ENCODE data around the gene CLIP4. TPM values are rescaled to one million over a fixed set of nuclear protein-coding genes. Genes with fewer than 3 reads are reported as not detected.
A peak's percentile ranks its signal among the peaks of the same experiment; 100 is the strongest.

CLIP4 gene
- total RNA-seq, 1 donor from 2014 or later: 23.6 TPM

DNA sequence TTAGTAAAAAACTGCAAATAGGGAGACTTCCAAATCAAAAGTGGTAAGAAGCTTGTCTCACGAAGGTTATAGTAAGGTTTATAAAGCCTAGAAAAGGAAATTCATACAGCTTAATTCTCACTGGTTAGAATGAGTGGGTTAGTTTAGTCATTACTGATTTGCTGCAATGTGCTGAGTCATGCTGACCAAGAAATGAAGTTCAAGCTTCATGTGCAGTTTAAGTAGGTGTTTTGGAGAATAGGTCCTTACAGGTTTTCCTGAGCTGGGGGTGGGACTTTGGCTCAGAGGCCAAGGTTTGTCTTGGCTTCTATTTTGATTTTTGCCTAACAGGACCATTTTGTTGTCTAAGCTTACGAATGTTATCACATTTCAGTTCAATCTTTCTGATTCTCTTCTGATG, 15.1 kb downstream of the CLIP4 start:
- H3K27me3 Mint-ChIP-seq: no peaks in the 10 kb centered on the region
- H3K4me1 Mint-ChIP-seq: peaks cover 22% of the 10 kb centered on the region
- peaks cover 5% of the 10 kb centered on the region for H3K9me3 Mint-ChIP-seq
- H3K27ac Mint-ChIP-seq: peak overlapping the region; percentile 69
- intact Hi-C loops (cut with micrococcal nuclease): loop anchor here (1.0 kb wide), 1 partner anchor 14 kb away; no protein-coding TSS in a partner anchor
- DNase-seq: peak; percentile 67
- H3K36me3 Mint-ChIP-seq (ENCODE audit: low read depth): peaks cover 49% of the 10 kb centered on the region
- peak overlapping the region; percentile 49 for H3K4me3 Mint-ChIP-seq

DNA sequence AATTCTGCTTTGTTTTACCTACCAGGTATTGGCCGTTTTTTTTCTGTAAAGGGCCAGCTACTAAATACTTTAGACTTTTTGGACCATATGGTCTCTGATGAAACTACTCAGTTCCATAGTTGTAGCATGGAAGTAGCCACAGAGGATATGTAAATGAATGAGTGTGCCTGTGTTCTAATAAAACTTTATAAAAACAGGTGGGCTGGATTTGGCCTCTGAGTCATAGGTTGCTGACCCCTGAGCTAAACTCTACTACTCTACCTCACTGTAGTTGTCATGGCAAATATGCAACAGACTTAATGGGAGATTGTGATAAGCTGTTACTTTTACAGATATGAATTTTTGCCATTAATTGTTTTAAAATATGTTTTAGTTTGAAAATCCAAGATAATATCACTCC, 19.7 kb downstream of the CLIP4 start:
- Mint-ChIP-seq H3K27ac (no peak overlapping the region), H3K4me1 (peaks cover 24% of the 10 kb centered on the region), H3K36me3 (ENCODE audit: low read depth) (peaks cover 70% of the 10 kb centered on the region), H3K4me3 (no peak overlapping the region), H3K27me3 (no peaks in the 10 kb centered on the region), H3K9me3 (peaks cover 21% of the 10 kb centered on the region)
- DNase-seq: no peak
- intact Hi-C loops (cut with micrococcal nuclease): no loop called here

DNA sequence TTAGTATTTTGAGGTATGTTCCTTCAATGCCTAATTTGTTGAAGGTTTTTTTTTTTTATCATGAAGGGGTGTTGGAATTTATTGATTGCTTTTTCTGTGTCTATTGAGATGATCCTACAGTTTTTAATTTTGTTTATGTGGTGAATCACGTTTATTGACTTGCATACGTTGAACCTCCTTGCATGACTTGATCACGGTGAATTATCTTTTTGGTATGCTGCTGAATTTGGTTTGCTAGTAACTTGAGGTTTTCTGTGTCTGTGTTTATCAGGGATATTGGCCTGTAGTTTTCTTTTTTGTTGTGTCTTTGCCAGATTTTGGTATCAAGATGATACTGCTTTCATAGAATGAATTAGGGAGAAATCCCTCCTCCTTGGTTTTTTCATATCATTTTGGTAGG, 23.9 kb downstream of the CLIP4 start:
- DNase-seq: no peak
- Mint-ChIP-seq H3K9me3 (peaks cover 21% of the 10 kb centered on the region), H3K4me1 (peaks cover 24% of the 10 kb centered on the region), H3K36me3 (ENCODE audit: low read depth) (peaks cover 71% of the 10 kb centered on the region), H3K27ac (no peak overlapping the region), H3K27me3 (no peaks in the 10 kb centered on the region), H3K4me3 (no peak overlapping the region)
- intact Hi-C loops (cut with micrococcal nuclease): no loop called here

DNA sequence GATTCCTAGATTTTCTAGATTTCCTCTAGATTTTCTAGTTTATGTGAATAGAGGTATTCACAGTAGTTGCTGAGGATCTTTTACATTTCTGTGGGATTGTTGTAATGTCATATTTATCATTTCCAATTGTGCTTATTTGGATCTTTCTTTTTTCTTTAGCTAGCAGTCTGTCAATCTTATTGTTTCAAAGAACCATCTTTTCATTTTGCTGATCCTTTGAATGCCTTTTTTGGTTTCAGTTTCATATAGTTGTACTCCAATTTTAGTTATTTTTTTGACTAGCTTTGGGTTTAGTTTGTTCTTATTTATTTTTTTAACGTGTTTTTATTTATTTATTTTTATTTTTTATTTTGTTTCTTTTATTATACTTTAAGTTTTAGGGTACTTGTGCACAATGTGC, 24.5 kb downstream of the CLIP4 start:
- intact Hi-C loops (cut with micrococcal nuclease): no loop called here
- Mint-ChIP-seq H3K4me1 (peaks cover 22% of the 10 kb centered on the region), H3K27me3 (no peaks in the 10 kb centered on the region), H3K27ac (no peak overlapping the region), H3K4me3 (peak overlapping the region; percentile 13), H3K9me3 (peaks cover 21% of the 10 kb centered on the region), H3K36me3 (ENCODE audit: low read depth) (peaks cover 67% of the 10 kb centered on the region)
- no peak for DNase-seq

DNA sequence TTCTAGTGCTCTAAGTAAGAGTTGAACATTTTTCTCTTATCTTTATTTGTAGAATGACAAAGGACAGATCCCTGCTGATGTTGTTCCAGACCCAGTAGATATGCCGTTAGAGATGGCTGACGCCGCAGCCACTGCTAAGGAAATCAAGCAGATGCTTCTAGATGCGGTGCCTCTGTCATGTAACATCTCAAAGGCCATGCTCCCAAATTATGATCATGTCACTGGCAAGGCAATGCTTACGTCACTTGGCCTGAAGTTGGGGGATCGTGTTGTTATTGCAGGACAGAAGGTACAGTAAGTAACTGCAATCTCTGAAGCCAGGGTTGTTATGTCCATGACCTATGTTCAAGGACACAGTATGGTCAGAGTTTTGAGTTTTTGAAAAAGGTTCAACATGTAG, 28.4 kb downstream of the CLIP4 start:
- no peak for DNase-seq
- Mint-ChIP-seq H3K9me3 (peaks cover 11% of the 10 kb centered on the region), H3K4me1 (peaks cover 21% of the 10 kb centered on the region), H3K27me3 (no peaks in the 10 kb centered on the region), H3K36me3 (ENCODE audit: low read depth) (peaks cover 57% of the 10 kb centered on the region), H3K4me3 (no peak overlapping the region), H3K27ac (no peak overlapping the region)
- intact Hi-C loops (cut with micrococcal nuclease): no loop called here

DNA sequence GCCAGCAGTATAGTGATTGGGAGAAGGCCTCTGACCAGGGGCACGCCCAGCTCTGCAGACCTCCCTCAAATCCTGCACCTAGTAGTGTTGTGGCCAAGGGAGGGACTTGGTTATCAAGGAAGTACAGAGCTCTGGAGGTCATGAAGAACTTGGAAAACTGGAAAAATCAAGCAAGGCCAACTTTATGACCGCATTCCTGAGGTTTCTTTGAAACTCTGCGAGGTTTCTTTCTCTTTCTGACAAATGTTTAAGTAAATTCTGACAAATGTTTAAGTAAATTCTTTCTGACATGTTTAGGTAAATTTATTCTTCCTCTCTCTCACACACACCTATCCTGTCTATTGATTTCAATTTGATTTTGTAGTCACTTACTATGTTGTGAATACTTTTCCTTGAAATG, 31.0 kb downstream of the CLIP4 start:
- H3K4me3 Mint-ChIP-seq: no peak overlapping the region
- peaks cover 4% of the 10 kb centered on the region for H3K4me1 Mint-ChIP-seq
- H3K27me3 Mint-ChIP-seq: no peaks in the 10 kb centered on the region
- no peaks in the 10 kb centered on the region for H3K9me3 Mint-ChIP-seq
- intact Hi-C loops (cut with micrococcal nuclease): no loop called here
- peaks cover 39% of the 10 kb centered on the region for H3K36me3 Mint-ChIP-seq (ENCODE audit: low read depth)
- no peak overlapping the region for H3K27ac Mint-ChIP-seq
- DNase-seq: no peak

DNA sequence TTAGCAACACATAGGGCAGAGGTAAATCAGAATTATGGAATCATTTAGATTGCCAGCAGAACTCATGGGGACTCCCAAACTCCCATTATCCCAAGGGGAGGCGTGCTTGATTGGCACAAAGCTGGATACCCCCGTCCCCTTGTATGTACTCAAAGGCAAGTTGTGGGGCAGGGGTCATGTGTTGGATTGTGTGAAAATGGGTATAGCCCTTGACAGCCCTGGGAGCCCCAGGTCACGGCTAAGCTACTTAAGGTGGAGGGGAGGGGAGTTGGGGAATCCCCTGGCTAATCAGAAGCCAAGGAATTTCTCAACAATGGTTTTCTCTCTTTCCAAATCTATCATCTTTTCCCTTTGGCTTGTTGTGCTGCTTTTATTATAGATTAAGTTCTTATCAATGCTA, 32.7 kb downstream of the CLIP4 start:
- no peak for DNase-seq
- Mint-ChIP-seq H3K27me3 (no peaks in the 10 kb centered on the region), H3K27ac (no peak overlapping the region), H3K9me3 (no peaks in the 10 kb centered on the region), H3K36me3 (ENCODE audit: low read depth) (peaks cover 40% of the 10 kb centered on the region), H3K4me1 (peaks cover 2% of the 10 kb centered on the region), H3K4me3 (no peak overlapping the region)
- intact Hi-C loops (cut with micrococcal nuclease): no loop called here

DNA sequence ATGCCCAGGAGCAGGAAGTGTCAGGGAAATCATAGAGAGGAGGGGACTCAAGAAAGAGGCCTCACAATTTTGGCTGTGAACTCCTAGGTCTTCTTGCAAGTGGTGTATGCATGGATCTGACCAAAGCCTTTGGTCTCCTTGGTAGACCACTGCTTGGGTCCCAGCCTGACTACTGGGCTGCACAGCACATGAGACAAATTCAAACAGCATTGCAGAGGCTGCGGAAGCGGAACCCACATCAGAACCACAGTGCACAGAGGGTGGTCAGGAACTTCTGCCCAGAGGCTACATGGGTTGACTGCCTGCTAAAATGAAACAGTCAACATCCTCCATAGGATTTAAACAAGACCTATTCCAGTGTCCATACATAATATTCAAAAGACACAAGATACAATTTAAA, 39.4 kb downstream of the CLIP4 start:
- intact Hi-C loops (cut with micrococcal nuclease): no loop called here
- no peak for DNase-seq

DNA sequence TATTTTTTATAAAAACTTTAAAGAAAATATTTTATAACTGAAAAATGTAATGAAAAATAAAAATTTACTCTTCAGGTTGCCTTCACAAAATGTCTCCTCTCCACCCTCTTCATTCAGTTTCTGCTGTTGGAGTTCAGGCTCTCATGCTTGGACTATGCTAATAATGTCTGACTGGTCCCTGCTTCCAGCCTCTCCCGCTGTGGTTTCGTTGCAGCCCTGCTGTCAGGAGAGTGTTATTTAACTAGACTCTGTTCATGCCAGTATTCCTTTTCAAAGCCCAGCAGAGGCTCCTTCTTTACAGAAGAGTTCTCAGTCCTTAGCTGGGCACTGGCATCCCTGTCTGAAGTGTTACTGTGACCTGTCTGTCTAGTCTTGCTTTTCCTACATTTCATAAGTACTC, 40.4 kb downstream of the CLIP4 start:
- Mint-ChIP-seq H3K9me3 (no peaks in the 10 kb centered on the region), H3K36me3 (ENCODE audit: low read depth) (peaks cover 50% of the 10 kb centered on the region), H3K4me1 (no peaks in the 10 kb centered on the region), H3K27ac (no peak overlapping the region), H3K27me3 (no peaks in the 10 kb centered on the region), H3K4me3 (no peak overlapping the region)
- intact Hi-C loops (cut with micrococcal nuclease): no loop called here
- DNase-seq: no peak

More for the DNA sequence above, 39.4 kb downstream of the CLIP4 start:
- Mint-ChIP-seq H3K36me3 (ENCODE audit: low read depth) (peaks cover 47% of the 10 kb centered on the region), H3K27ac (no peak overlapping the region), H3K27me3 (no peaks in the 10 kb centered on the region), H3K4me3 (no peak overlapping the region), H3K4me1 (no peaks in the 10 kb centered on the region), H3K9me3 (no peaks in the 10 kb centered on the region)

DNA sequence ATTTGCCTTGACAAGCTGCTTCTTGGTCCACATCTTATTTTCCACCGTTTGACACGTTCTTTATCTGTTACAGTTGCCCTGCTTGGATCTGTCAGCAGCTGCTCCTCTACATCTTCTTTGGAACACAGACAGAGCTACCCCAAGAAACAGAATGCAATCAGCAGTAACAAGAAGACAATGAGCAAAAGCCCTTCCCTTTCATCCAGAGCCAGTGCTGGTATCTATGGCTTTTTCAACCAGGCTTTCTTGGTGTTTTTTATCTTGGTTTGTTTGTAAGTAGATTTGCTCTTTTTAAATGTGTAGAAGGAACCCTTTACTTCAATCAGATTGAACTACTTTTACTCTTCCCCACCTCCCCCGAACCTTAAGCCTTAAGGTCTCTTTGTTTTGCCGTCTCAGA, 41.9 kb downstream of the CLIP4 start:
- no peak for DNase-seq
- H3K27me3 Mint-ChIP-seq: no peaks in the 10 kb centered on the region
- peaks cover 54% of the 10 kb centered on the region for H3K36me3 Mint-ChIP-seq (ENCODE audit: low read depth)
- intact Hi-C loops (cut with micrococcal nuclease): no loop called here
- H3K27ac Mint-ChIP-seq: no peak overlapping the region
- H3K4me3 Mint-ChIP-seq: no peak overlapping the region
- H3K9me3 Mint-ChIP-seq: no peaks in the 10 kb centered on the region
- H3K4me1 Mint-ChIP-seq: no peaks in the 10 kb centered on the region

DNA sequence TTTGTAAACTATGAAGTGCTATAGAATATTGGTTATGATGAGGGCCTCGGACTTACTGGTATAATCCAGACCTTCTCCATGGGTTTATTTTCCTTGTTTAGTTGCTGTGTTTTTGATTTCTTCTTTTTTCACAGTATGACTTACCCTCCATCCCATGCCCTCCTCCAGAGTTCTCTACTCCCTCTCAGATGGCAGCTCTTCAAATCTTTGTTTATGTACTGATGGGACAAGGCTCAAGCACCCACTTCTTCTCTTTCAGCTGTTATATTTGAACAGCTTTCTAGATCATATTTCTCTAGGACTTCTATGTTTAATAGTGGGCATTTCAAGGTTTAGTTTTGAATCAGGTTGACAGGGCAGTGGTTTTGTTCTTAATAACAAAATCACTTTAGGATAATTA, 43.9 kb downstream of the CLIP4 start:
- no peak for DNase-seq
- Mint-ChIP-seq H3K36me3 (ENCODE audit: low read depth) (peaks cover 41% of the 10 kb centered on the region), H3K4me1 (no peaks in the 10 kb centered on the region), H3K4me3 (no peak overlapping the region), H3K9me3 (no peaks in the 10 kb centered on the region), H3K27me3 (no peaks in the 10 kb centered on the region), H3K27ac (no peak overlapping the region)
- intact Hi-C loops (cut with micrococcal nuclease): no loop called here

DNA sequence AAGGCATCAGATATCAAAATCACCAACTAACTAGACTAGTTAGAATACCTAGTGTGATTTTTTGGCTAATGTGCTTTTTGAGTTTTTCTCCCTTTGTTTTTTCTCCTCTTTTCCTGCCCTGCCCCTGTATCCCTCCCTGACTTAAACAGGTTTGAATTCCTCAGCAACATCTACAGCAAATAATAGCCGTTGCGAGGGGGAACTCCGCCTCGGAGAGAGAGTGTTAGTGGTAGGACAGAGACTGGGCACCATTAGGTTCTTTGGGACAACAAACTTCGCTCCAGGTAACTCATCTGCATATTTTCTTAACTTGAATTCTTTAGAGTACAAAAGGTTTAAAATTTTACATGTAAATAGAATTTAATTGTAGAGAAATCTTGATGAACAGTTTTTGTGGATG, 45.0 kb downstream of the CLIP4 start:
- intact Hi-C loops (cut with micrococcal nuclease): no loop called here
- Mint-ChIP-seq H3K4me1 (no peaks in the 10 kb centered on the region), H3K36me3 (ENCODE audit: low read depth) (peaks cover 33% of the 10 kb centered on the region), H3K4me3 (no peak overlapping the region), H3K9me3 (no peaks in the 10 kb centered on the region), H3K27me3 (no peaks in the 10 kb centered on the region), H3K27ac (no peak overlapping the region)
- no peak for DNase-seq

DNA sequence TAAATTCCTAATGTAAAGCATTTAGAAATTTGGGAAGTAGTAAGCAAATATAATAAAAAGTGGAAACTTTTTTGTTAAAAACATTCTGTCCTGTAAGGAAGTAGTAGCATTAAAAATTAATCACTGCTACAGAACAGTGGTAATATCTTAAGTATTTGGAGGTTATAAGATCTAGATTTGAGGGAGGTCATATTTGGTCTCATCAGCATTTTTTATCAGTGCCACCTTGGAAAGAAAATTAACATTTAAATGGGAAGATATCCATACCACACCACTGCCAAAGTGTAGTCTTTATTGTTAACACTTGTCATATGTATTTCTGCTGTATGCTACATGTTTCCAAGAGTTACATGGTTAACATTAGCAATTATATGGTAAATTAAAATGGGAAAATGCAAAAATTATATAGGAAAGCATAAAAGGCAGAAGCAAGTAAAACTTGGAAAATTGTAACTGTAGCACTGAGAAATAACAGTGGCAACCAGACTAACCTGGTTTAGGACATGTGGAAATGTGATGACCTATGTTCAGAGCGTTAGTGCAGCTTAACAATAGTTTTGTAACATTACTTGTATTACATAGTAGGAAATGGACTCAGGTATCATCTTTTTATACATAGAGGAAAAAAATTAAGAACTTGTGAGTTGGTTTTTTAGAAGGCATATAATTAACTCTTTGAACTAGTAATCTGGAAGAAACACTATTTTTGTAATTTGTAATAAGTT, 47.2 kb downstream of the CLIP4 start:
- DNase-seq: no peak
- H3K4me1 Mint-ChIP-seq: no peaks in the 10 kb centered on the region
- H3K36me3 Mint-ChIP-seq (ENCODE audit: low read depth): peaks cover 36% of the 10 kb centered on the region
- intact Hi-C loops (cut with micrococcal nuclease): no loop called here
- H3K4me3 Mint-ChIP-seq: no peak overlapping the region
- no peak overlapping the region for H3K27ac Mint-ChIP-seq
- H3K27me3 Mint-ChIP-seq: no peaks in the 10 kb centered on the region
- H3K9me3 Mint-ChIP-seq: no peaks in the 10 kb centered on the region

DNA sequence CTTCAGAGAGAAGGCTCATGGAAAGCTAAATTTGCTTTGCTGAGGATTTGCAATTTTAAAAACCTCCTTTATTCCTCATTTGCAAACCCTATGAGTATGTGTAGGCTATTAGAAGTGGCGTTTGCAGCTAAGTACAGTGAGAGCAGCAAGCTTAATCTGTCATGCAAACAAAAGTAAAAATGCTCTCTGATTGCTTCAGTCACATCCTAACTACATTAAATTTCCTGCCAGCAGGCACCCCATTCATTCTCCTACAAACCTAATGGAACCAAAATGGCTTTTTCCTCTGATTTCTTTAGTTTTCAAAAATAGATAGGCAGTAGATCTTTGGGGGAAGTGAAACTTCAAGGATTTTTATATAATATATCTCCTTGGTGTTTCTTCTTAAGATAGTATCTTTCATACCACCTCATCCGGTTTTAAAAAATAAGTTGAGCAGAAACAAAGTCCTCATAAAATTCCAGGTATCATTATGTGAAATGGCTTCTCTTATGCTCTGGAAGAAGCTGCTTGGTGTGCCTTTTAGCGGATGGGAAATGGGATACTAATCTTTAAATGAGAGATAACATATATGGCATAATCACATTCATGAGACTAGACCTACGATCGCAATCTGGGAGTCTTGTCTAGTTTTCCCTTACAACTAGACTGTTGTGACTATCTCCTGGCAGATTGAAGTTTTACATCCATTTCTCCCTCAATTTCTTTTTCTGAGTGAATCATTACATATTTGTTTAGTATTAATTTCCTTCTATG, 49.1 kb downstream of the CLIP4 start:
- H3K27me3 Mint-ChIP-seq: no peaks in the 10 kb centered on the region
- DNase-seq: no peak
- intact Hi-C loops (cut with micrococcal nuclease): no loop called here
- no peaks in the 10 kb centered on the region for H3K4me1 Mint-ChIP-seq
- no peak overlapping the region for H3K4me3 Mint-ChIP-seq
- peaks cover 34% of the 10 kb centered on the region for H3K36me3 Mint-ChIP-seq (ENCODE audit: low read depth)
- H3K9me3 Mint-ChIP-seq: no peaks in the 10 kb centered on the region
- H3K27ac Mint-ChIP-seq: no peak overlapping the region

Data from activated CD4-positive, alpha-beta T cell treated with anti-CD3 and anti-CD28 coated beads, Interleukin-2, amount 10 ng/mL, durations not matched to agents 24 days and 14 days (primary cell).